SU-DHL-6 (cell line): ENCODE results near the gene ABCC3.

ENCODE experiments used
- H2AFZ ChIP-seq: fragments of 200-600 bp; sonication (generic); 2 replicates; pipeline ENCODE4 v1.6.1; 2014; ENCODE audit warnings: low read depth, mild to moderate bottlenecking, moderate library complexity, mixed read lengths, antibody characterized with exemption, low read length; ENCODE audit not compliant: severe bottlenecking
- H3F3A ChIP-seq: fragments of 200-600 bp; shearing (Covaris generic); 2 replicates; pipeline ENCODE4 v1.6.0; 2016; ENCODE audit warnings: antibody characterized with exemption, mild to moderate bottlenecking; ENCODE audit not compliant: insufficient read depth
- H3K27ac ChIP-seq: fragments of 200-600 bp; sonication (generic); 2 replicates; pipeline ENCODE4 v1.5.1; 2016; ENCODE audit warnings: low read depth, mild to moderate bottlenecking, low read length, moderate library complexity, mixed read lengths
- H3K27me3 ChIP-seq: fragments of 200-600 bp; sonication (generic), shearing (Covaris generic); 2 replicates; pipeline ENCODE4 v1.6.0; 2014; ENCODE audit warnings: mild to moderate bottlenecking, low read length
- H3K36me3 ChIP-seq: fragments of 200-600 bp; sonication (generic); 2 replicates; pipeline ENCODE4 v1.6.1; 2014; ENCODE audit warnings: mild to moderate bottlenecking, low read length, mixed read lengths
- H3K4me2 ChIP-seq: fragments of 300-600, 200-600 bp; shearing (Covaris generic), sonication (generic); 2 replicates; pipeline ENCODE4 v1.6.0; 2014; ENCODE audit warnings: low read length, low read depth, mild to moderate bottlenecking; ENCODE audit not compliant: poor library complexity, severe bottlenecking
- H3K4me3 ChIP-seq: fragments of 200-600 bp; sonication (generic); 2 replicates; pipeline ENCODE4 v1.5.1; 2014; ENCODE audit warnings: antibody characterized with exemption, low read length, mild to moderate bottlenecking, mixed read lengths; ENCODE audit not compliant: insufficient read depth, poor library complexity, severe bottlenecking
- H3K79me2 ChIP-seq: fragments of 200-600 bp; sonication (generic); 2 replicates; pipeline ENCODE4 v1.6.1; 2014; ENCODE audit warnings: mild to moderate bottlenecking, low read length, moderate library complexity; ENCODE audit not compliant: insufficient read depth
- H3K9ac ChIP-seq: fragments of 200-600 bp; sonication (generic); 2 replicates; pipeline ENCODE4 v1.7.0; 2014; ENCODE audit warnings: mild to moderate bottlenecking, low read length
- H3K9me2 ChIP-seq: fragments of 200-600 bp; sonication (generic); replicated peaks from 2 replicates; pipeline ENCODE4 v1.6.1; 2014; ENCODE audit warnings: low read length; ENCODE audit not compliant: insufficient read depth
- H3K9me3 ChIP-seq: fragments of 200-600 bp; sonication (generic); 2 replicates; pipeline ENCODE4 v1.6.1; 2014; ENCODE audit warnings: low read length, mixed read lengths; ENCODE audit not compliant: insufficient read depth
- H4K20me1 ChIP-seq: fragments of 200-600 bp; sonication (generic); 2 replicates; pipeline ENCODE4 v1.6.1; 2014; ENCODE audit warnings: low read depth, mild to moderate bottlenecking, antibody characterized with exemption, low read length, moderate library complexity, mixed read lengths
- EZH2phosphoT487 ChIP-seq: fragments of 200-600 bp; sonication (generic), shearing (Covaris generic); conservative IDR thresholded peaks from 2 replicates; pipeline ENCODE4 v1.6.1; 2018; ENCODE audit warnings: mild to moderate bottlenecking, antibody characterized with exemption, low read length, moderate library complexity, mixed read lengths
- TF ChIP-seq, protein P1 (sequence below): fragments of 200-600 bp; sonication (generic); IDR thresholded peaks from one replicate; pipeline ENCODE4 v1.5.1; 2017; ENCODE audit warnings: antibody characterized with exemption, mild to moderate bottlenecking, low read length, moderate library complexity; ENCODE audit not compliant: insufficient read depth, poor library complexity, severe bottlenecking

Gene ABCC3

DNA sequence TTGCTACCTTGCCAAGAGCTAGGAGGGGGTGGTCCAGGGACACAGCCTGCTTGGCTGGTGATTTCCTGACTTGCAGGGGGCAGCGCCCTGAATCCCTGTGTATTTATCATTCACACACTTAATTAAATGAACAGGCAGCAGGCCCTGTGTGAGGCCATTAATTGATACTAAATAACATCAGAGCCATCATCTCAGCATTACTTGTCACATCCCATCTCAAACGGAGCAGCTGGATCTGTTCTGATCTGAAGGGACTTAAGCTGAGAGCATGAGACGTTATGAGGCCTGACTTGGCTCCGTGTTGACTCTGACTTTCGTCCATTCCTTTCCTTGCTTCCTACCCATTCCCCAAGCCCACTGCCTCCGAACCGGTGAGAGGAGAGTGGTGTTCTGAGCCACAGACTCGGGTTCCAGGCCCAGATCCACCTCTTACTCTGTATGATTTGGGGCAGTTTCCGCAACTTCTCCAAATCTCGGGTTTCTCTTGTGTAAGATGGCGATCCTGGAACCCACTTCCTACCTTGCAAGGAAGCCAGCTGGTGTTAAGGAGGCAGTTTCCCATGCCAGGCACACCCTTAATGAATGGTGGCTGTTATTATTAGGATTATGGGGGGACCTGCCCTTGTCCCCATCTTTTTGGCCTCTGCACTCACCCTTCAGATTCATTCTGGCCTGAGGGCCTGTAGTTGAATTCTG lies 40.4 kb upstream of the ABCC3 start:
- TF ChIP-seq, protein P1, sequence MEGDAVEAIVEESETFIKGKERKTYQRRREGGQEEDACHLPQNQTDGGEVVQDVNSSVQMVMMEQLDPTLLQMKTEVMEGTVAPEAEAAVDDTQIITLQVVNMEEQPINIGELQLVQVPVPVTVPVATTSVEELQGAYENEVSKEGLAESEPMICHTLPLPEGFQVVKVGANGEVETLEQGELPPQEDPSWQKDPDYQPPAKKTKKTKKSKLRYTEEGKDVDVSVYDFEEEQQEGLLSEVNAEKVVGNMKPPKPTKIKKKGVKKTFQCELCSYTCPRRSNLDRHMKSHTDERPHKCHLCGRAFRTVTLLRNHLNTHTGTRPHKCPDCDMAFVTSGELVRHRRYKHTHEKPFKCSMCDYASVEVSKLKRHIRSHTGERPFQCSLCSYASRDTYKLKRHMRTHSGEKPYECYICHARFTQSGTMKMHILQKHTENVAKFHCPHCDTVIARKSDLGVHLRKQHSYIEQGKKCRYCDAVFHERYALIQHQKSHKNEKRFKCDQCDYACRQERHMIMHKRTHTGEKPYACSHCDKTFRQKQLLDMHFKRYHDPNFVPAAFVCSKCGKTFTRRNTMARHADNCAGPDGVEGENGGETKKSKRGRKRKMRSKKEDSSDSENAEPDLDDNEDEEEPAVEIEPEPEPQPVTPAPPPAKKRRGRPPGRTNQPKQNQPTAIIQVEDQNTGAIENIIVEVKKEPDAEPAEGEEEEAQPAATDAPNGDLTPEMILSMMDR, result no peak
- no peak for TF ChIP-seq EZH2phosphoT487
- no peaks in the 10 kb centered on the region for H3K27me3 ChIP-seq
- H2AFZ ChIP-seq, result no peak overlapping the region
- no peaks in the 10 kb centered on the region for H4K20me1 ChIP-seq
- no peak overlapping the region for H3K4me3 ChIP-seq
- no peak overlapping the region for H3K9ac ChIP-seq
- no peaks in the 10 kb centered on the region for H3K9me3 ChIP-seq
- H3K27ac ChIP-seq, result no peak overlapping the region
- H3K9me2 ChIP-seq, result no peaks in the 10 kb centered on the region
- H3K4me2 ChIP-seq, result no peak overlapping the region
- H3F3A ChIP-seq, result no peaks in the 10 kb centered on the region
- no peaks in the 10 kb centered on the region for H3K36me3 ChIP-seq
- no peaks in the 10 kb centered on the region for H3K79me2 ChIP-seq

DNA sequence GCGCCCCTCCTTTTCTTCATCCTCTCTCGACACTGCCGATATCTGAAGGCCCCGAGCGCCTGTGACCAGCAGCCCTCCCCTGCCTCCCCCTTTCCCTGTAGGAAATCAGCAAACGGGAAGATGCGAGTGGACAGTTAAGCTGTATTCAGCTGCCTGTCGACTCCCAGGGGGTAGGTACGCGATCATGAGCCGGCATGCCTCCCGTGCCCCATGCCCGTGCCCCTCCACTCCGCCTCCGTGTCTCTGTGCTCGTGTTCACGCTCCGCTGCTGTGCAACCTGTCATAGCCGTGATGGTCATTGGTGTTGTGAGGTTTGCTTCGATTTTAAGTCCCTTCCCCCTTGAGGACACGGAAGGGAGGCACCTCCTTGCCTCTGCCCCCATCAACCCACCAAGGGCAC lies 39.8 kb upstream of the ABCC3 start:
- Histone ChIP-seq H2AFZ (no peak overlapping the region), H3K9me2 (no peaks in the 10 kb centered on the region), H4K20me1 (no peaks in the 10 kb centered on the region), H3F3A (no peaks in the 10 kb centered on the region), H3K27me3 (no peaks in the 10 kb centered on the region), H3K27ac (no peak overlapping the region), H3K4me3 (no peak overlapping the region), H3K9ac (no peak overlapping the region), H3K79me2 (no peaks in the 10 kb centered on the region), H3K4me2 (no peak overlapping the region), H3K9me3 (no peaks in the 10 kb centered on the region), H3K36me3 (no peaks in the 10 kb centered on the region)
- TF ChIP-seq, protein P1, result no peak
- TF ChIP-seq EZH2phosphoT487, result no peak

DNA sequence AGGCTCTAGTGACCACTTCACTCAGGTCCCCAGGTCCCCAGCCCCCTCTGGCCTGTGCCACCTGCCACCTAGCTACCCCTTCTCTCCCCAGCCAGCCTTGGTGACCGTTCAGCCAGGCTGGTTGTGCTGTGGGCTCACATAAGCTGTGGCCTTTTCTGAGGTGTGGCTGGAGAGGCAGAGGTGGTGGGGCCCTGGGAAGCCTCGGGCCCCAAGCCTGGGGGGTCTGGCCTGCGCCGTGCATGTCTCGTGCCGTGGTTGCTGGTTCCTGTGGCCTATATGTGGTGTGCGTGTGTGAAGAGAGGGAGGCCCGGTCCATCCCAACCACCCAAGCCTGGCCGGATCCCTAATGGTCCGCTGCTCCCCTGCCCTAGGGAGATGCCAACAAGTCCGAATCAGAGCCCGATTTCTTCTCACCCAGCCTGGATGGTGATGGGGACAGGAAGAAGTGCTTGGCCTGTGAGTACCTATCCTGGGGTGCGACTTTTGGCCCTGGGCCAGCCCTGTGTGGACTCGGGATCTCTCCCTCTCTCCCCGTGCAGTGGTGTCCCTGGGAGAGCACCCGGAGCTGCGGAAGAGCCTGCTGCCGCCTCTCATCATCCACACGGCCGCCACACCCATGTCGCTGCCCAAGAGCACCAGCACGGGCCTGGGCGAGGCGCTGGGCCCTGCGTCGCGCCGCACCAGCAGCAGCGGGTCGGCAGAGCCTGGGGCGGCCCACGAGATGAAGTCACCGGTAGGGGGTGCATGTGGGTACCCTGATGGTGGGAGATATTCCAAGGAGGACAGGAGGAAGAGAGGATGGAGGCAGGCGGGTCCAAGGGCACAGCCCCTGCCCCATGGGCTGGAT lies 38.3 kb upstream of the ABCC3 start:
- Histone ChIP-seq H3K4me3 (no peak overlapping the region), H3K79me2 (no peaks in the 10 kb centered on the region), H3F3A (no peaks in the 10 kb centered on the region), H3K27ac (no peak overlapping the region), H3K9me3 (no peaks in the 10 kb centered on the region), H2AFZ (no peak overlapping the region), H3K4me2 (no peak overlapping the region), H4K20me1 (no peaks in the 10 kb centered on the region), H3K9ac (no peak overlapping the region), H3K27me3 (no peaks in the 10 kb centered on the region), H3K9me2 (no peaks in the 10 kb centered on the region), H3K36me3 (no peaks in the 10 kb centered on the region)
- TF ChIP-seq EZH2phosphoT487, result no peak
- TF ChIP-seq, protein P1, result no peak
